GM12892 (cell line): ENCODE results near the gene DOCK1.
"Not testable (repeated sequence)": the region's sequence is repeated elsewhere in the genome, so short reads cannot be mapped to it uniquely, and the experiment has no call there.

Source experiments
- DNase-seq: peaks from one replicate; pipeline ENCODE4 v3.0.0; 2011; ENCODE audit not compliant: insufficient read length
- FAIRE-seq: peaks from 2 replicates; lab custom pipeline; 2011; peaks lifted over from hg19 to GRCh38; lab: Jason Lieb, UNC
- POLR2A ChIP-seq: IDR thresholded peaks from 2 replicates; pipeline ENCODE4 v1.6.1; 2011; ENCODE audit warnings: low read depth, low read length, control low read depth
- POLR2AphosphoS5 ChIP-seq: IDR thresholded peaks from 2 replicates; pipeline ENCODE4 v1.6.1; 2011; ENCODE audit warnings: low read depth, low read length, control low read depth
- TAF1 ChIP-seq: IDR thresholded peaks from 2 replicates; pipeline ENCODE4 v1.6.1; 2011; ENCODE audit warnings: low read depth, mild to moderate bottlenecking, control low read depth, low read length, borderline replicate concordance

Gene DOCK1

GRCh38 chr10:127275272-127275671 is 370.0 kb downstream of the DOCK1 start:
- FAIRE-seq = no peak
- TF ChIP-seq POLR2AphosphoS5 (no peak), TAF1 (no peak), POLR2A (no peak)
- DNase-seq = no peak

- FAIRE-seq = no peak
- TF ChIP-seq TAF1 (no peak), POLR2A (no peak), POLR2AphosphoS5 (no peak)
- no peak for DNase-seq
Measured at GRCh38 chr10:127275793-127276450, 370.7 kb downstream of the DOCK1 start.

GRCh38 chr10:127276794-127277462 is 371.7 kb downstream of the DOCK1 start:
- TF ChIP-seq TAF1 = no peak
- no peak for TF ChIP-seq POLR2AphosphoS5
- no peak for TF ChIP-seq POLR2A
- DNase-seq (no peak), FAIRE-seq (no peak)

- no peak for FAIRE-seq
- TF ChIP-seq POLR2AphosphoS5 (no peak), POLR2A (no peak), TAF1 (no peak)
- DNase-seq = no peak
Measured at GRCh38 chr10:127278001-127278400, 372.8 kb downstream of the DOCK1 start.

GRCh38 chr10:127279334-127279774 is 374.1 kb downstream of the DOCK1 start:
- DNase-seq (no peak), FAIRE-seq (no peak)
- TF ChIP-seq POLR2AphosphoS5 (no peak), TAF1 (no peak), POLR2A (no peak)

GRCh38 chr10:127280446-127280845 is 375.2 kb downstream of the DOCK1 start:
- FAIRE-seq (no peak), DNase-seq (no peak)
- TF ChIP-seq POLR2AphosphoS5 (no peak), POLR2A (no peak), TAF1 (no peak)

- DNase-seq (no peak), FAIRE-seq (no peak)
- TF ChIP-seq TAF1 (no peak), POLR2AphosphoS5 (no peak), POLR2A (no peak)
Measured at GRCh38 chr10:127283017-127283416, 377.8 kb downstream of the DOCK1 start.

GRCh38 chr10:127283576-127283975 is 378.3 kb downstream of the DOCK1 start:
- no peak for DNase-seq
- FAIRE-seq = no peak
- TF ChIP-seq POLR2A (no peak), TAF1 (no peak), POLR2AphosphoS5 (no peak)

GRCh38 chr10:127290850-127291249 is 385.6 kb downstream of the DOCK1 start:
- DNase-seq (no peak), FAIRE-seq (no peak)
- TF ChIP-seq POLR2A (no peak), POLR2AphosphoS5 (no peak)

- DNase-seq (no peak), FAIRE-seq (no peak)
- TF ChIP-seq TAF1 (no peak), POLR2A (no peak), POLR2AphosphoS5 (no peak)
Measured at GRCh38 chr10:127291329-127291728, 386.1 kb downstream of the DOCK1 start.

GRCh38 chr10:127292888-127293287 is 387.7 kb downstream of the DOCK1 start:
- TF ChIP-seq TAF1 (no peak), POLR2A (no peak), POLR2AphosphoS5 (no peak)
- FAIRE-seq (no peak), DNase-seq (no peak)

GRCh38 chr10:127293640-127294039 is 388.4 kb downstream of the DOCK1 start:
- FAIRE-seq = no peak
- no peak for DNase-seq
- TF ChIP-seq POLR2A (no peak), TAF1 (no peak), POLR2AphosphoS5 (no peak)

GRCh38 chr10:127296696-127297095 is 391.5 kb downstream of the DOCK1 start:
- no peak for DNase-seq
- FAIRE-seq = no peak
- TF ChIP-seq TAF1 = no peak
- TF ChIP-seq POLR2AphosphoS5 = no peak
- no peak for TF ChIP-seq POLR2A

GRCh38 chr10:127298381-127298780 is 393.2 kb downstream of the DOCK1 start:
- DNase-seq (no peak), FAIRE-seq (no peak)
- TF ChIP-seq POLR2A = no peak
- TF ChIP-seq POLR2AphosphoS5 = no peak
- TF ChIP-seq TAF1 = no peak

GRCh38 chr10:127299192-127299591 is 394.0 kb downstream of the DOCK1 start:
- FAIRE-seq, DNase-seq: not testable (repeated sequence)
